ENCODE data around the gene KIF5A.
"Not testable (repeated sequence)": the region's sequence is repeated elsewhere in the genome, so short reads cannot be mapped to it uniquely, and the experiment has no call there.

The KIF5A gene

GRCh38 chr12:57549909-57550640 is at the start of gene KIF5A:
Gene KIF5A, plus strand, starts transcription at chr12:57550044. Its CDS starts 228 bp downstream, at chr12:57550272.
- DNase-seq: peak; percentile 36 to 55

DNA sequence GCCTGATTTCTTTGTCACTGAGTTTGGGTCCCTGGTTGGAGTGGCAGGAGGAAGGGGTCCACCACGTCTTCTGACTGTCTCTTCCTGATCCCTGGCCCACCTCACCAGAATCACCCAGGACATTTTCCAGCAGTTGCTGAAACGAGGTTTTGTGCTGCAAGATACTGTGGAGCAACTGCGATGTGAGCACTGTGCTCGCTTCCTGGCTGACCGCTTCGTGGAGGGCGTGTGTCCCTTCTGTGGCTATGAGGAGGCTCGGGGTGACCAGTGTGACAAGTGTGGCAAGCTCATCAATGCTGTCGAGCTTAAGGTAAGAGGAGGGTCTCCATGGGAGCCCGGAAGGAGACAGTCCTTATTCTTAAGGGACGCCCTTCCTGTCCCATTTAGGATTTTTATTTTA is 49.6 kb upstream of the KIF5A start:
- no peak for DNase-seq

DNA sequence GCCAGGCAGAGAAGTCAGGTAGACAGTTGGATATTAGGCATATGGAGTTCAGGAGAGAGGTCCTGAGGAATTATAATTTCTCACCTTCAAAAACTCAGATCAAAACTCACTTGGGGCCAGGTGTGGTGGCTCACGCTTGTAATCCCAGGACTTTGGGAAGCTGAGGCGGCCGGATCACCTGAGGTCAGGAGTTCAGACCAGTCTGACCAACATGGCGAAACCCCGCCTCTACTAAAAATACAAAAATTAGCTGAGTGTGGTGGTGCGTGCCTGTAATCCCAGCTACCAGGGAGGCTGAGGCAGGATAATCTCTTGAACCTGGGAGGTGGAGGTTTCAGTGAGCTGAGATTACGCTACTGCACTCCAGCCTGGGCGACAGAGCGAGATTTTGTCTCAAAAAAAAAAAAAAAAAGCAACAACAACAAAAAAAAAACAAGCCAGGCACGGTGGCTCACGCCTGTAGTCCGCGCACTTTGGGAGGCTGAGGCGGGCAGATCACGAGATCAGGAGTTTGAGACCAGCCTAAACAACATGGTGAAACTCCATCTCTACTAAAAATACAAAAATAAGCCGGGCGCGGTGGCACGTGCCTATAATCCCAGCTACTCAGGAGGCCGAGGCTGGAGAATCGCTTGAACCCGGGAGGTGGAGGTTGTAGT is 47.4 kb upstream of the KIF5A start:
- not testable (repeated sequence) for DNase-seq

DNA sequence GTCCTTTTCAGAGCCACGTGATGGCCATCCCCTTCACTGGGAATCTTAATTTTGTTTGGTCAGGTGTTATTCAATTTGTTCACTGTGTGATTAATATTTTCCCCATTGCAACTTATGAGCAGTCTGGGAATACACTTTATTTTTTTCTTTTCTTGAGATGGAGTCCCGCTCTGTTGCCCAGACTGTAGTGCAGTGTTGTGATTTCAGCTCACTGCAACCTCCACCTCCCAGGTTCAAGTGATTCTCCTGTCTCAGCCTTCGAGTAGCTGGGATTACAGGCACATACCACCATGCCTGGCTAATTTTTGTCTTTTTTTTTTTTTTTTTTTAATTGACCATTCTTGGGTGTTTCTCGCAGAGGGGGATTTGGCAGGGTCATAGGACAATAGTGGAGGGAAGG is 43.3 kb upstream of the KIF5A start:
- DNase-seq: not testable (repeated sequence)

DNA sequence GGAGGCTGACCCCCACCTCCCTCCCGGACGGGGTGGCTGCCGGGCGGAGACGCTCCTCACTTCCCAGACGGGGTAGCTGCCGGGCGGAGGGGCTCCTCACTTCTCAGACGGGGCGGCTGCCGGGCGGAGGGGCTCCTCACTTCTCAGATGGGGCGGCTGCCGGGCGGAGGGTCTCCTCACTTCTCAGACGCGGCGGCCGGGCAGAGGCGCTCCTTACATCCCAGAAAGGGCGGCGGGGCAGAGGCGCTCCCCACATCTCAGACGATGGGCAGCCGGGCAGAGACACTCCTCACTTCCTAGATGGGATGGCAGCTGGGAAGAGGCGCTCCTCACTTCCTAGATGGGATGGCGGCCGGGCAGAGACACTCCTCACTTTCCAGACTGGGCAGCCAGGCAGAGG is 42.0 kb upstream of the KIF5A start:
- DNase-seq: not testable (repeated sequence)

DNA sequence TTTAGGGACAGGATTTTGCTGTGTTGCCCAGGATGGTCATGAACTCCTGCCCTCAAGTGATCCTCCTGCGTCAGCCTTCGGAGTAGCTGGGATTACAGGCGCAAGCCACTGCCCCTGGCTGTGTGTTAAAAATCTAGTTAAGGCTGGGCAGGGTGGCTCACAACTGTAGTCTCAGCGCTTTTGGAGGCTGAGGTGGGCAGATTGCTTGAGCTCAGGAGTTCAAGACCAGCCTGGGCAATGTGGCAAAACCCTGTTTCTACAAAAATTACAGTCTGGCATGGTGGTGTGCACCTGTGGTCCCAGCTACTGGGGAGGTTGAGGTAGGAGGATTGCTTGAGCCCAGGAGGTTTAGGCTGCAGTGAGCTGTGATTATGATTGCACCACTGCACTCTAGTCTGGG is 38.7 kb upstream of the KIF5A start:
- DNase-seq: no peak

- DNase-seq: no peak
Measured at GRCh38 chr12:57511588-57512325, 38.1 kb upstream of the KIF5A start.

GRCh38 chr12:57512665-57513064 is 37.2 kb upstream of the KIF5A start:
- DNase-seq: no peak

GRCh38 chr12:57513266-57513665 is 36.6 kb upstream of the KIF5A start:
- DNase-seq: no peak

GRCh38 chr12:57513677-57514076 is 36.2 kb upstream of the KIF5A start:
- DNase-seq: not testable (repeated sequence)

DNA sequence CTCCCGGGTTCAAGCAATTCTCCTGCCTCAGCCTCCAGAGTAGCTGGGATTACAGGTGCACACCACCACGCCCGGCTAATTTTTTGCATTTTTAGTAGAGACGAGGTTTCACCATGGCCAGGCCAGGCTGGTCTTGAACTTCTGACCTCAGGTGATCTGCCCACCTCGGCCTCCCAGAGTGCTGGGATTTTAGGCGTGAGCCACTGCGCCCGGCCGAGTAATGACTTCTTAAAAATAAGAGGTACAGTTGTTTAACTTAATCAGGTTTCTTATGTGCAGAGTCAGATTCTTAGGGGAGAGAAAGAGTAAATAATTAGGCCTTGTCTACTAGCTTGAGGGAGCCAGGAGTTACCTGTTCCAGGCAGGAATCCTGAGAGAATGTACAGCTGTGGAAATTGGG is 35.6 kb upstream of the KIF5A start:
- DNase-seq: not testable (repeated sequence)

DNA sequence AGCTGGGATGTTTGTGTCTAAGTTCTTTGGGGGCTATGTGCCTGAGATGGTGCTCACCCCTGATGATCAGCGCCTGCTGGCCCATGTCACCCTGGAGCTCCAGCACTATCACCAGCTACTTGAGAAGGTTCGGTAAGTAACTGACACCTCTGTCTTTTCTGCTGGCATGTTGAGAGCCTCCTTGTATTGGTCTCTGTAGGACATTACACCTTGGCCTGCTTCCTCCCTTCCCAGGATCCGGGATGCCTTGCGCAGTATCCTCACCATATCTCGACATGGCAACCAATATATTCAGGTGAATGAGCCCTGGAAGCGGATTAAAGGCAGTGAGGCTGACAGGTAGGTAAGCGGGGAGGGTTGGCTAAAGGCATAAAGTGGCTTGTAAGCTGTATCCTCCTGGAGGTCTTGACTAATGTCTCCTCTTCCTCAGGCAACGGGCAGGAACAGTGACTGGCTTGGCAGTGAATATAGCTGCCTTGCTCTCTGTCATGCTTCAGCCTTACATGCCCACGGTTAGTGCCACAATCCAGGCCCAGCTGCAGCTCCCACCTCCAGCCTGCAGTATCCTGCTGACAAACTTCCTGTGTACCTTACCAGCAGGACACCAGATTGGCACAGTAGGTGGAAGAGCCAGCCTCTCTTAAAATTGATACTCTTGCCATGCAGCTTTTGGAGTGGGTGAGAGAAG is 35.0 kb upstream of the KIF5A start:
- DNase-seq: no peak

DNA sequence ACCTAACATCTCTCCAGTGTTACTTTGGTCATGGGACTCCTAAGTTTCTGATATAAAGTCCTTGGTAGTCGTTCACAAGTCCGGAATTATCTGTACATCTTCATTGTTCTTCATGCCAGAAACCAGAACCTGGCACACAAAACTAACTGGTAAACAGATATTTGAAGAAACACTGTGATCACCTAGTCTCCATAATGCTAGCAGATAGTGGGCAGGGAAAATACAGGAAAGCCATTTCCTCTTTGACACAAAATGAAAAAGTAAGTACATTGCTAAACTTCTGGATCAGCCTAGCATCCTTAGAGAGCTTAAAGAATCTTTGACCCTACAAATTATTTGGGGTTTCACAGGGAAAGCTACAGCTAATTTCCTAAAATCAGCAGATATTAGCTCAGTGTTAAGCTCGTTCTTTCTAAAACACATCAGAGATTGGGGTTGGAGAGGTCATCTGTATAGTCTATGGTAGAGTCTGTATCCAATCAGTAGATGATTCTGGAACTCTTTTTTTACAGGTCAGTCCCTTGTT is 34.4 kb upstream of the KIF5A start:
- DNase-seq: no peak

GRCh38 chr12:57515934-57516541 is 33.8 kb upstream of the KIF5A start:
- no peak for DNase-seq

- no peak for DNase-seq
Measured at GRCh38 chr12:57516617-57517153, 33.2 kb upstream of the KIF5A start.

DNA sequence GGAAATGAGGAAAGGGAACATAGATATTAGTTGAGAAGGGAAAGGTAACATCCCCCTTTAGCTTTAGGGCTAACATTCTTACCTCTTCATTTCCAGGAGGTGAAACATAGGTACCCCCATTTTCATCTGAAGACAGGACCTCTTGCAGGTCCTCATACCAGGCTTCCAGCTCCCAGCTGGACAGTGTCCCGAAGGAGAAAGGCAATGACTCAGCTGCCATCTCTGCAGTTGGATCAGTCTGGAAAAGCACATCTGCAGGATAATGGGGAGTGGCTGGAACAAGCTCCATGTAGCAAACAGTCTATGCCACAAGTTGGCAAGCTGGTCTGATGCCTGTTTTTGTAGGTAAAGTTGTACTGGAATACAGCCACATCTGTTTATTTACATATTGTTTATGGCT is 32.7 kb upstream of the KIF5A start:
- no peak for DNase-seq

- not testable (repeated sequence) for DNase-seq
Measured at GRCh38 chr12:57517718-57518117, 32.1 kb upstream of the KIF5A start.

GRCh38 chr12:57518176-57518919 is 31.5 kb upstream of the KIF5A start:
- no peak for DNase-seq

- peak in 1 of 2 donors; percentile 9 for DNase-seq
Measured at GRCh38 chr12:57518920-57519795, 30.7 kb upstream of the KIF5A start.

- peak; percentile 24 to 49 for DNase-seq
Measured at GRCh38 chr12:57519796-57520052, 30.1 kb upstream of the KIF5A start.

All from CD4-positive, alpha-beta T cell treated with Interleukin-1 beta for 1 hour (primary cell).